ENCODE measurements around the gene SPINK5.

The SPINK5 gene

GRCh38 chr5:148085977-148086705 is 22.4 kb downstream of the SPINK5 start:
- no peak for DNase-seq
- in situ Hi-C loops (cut with HindIII; ENCODE audit: low pct_ligation_motif_present, low pct_unique_long_range_greater_than_20kb, low sequenced_read_pairs) = no loop called here

- DNase-seq = no peak
- in situ Hi-C loops (cut with HindIII; ENCODE audit: low pct_ligation_motif_present, low pct_unique_long_range_greater_than_20kb, low sequenced_read_pairs) = no loop called here
These were observed 26.5 kb downstream of the SPINK5 start for GRCh38 chr5:148090146-148090772.

- no peak for DNase-seq
- in situ Hi-C loops (cut with HindIII; ENCODE audit: low pct_ligation_motif_present, low pct_unique_long_range_greater_than_20kb, low sequenced_read_pairs) = no loop called here
These were observed 27.0 kb downstream of the SPINK5 start for GRCh38 chr5:148090773-148091250.

GRCh38 chr5:148091991-148092964 is 28.5 kb downstream of the SPINK5 start:
- DNase-seq = no peak

GRCh38 chr5:148094336-148094735 is 30.6 kb downstream of the SPINK5 start:
- no peak for DNase-seq
- in situ Hi-C loops (cut with HindIII; ENCODE audit: low pct_ligation_motif_present, low pct_unique_long_range_greater_than_20kb, low sequenced_read_pairs) = no loop called here

More at GRCh38 chr5:148091991-148092964, 28.5 kb downstream of the SPINK5 start:
- in situ Hi-C loops (cut with HindIII; ENCODE audit: low pct_ligation_motif_present, low pct_unique_long_range_greater_than_20kb, low sequenced_read_pairs) = no loop called here

GRCh38 chr5:148104226-148104625 is 40.4 kb downstream of the SPINK5 start:
- DNase-seq = no peak
- in situ Hi-C loops (cut with HindIII; ENCODE audit: low pct_ligation_motif_present, low pct_unique_long_range_greater_than_20kb, low sequenced_read_pairs) = no loop called here

GRCh38 chr5:148107608-148108007 is 43.8 kb downstream of the SPINK5 start:
- no peak for DNase-seq
- in situ Hi-C loops (cut with HindIII; ENCODE audit: low pct_ligation_motif_present, low pct_unique_long_range_greater_than_20kb, low sequenced_read_pairs) = no loop called here

- in situ Hi-C loops (cut with HindIII; ENCODE audit: low pct_ligation_motif_present, low pct_unique_long_range_greater_than_20kb, low sequenced_read_pairs) = no loop called here
- DNase-seq = no peak
These were observed 49.5 kb downstream of the SPINK5 start for GRCh38 chr5:148113243-148113642.

- DNase-seq = no peak
- in situ Hi-C loops (cut with HindIII; ENCODE audit: low pct_ligation_motif_present, low pct_unique_long_range_greater_than_20kb, low sequenced_read_pairs) = no loop called here
These were observed 56.5 kb downstream of the SPINK5 start for GRCh38 chr5:148120317-148120716.

- in situ Hi-C loops (cut with HindIII; ENCODE audit: low pct_ligation_motif_present, low pct_unique_long_range_greater_than_20kb, low sequenced_read_pairs) = no loop called here
- peak; percentile 7 for DNase-seq
These were observed 61.9 kb downstream of the SPINK5 start for GRCh38 chr5:148125641-148126040.

GRCh38 chr5:148135091-148136048 is 71.6 kb downstream of the SPINK5 start:
- in situ Hi-C loops (cut with HindIII; ENCODE audit: low pct_ligation_motif_present, low pct_unique_long_range_greater_than_20kb, low sequenced_read_pairs) = no loop called here
- no peak for DNase-seq

- in situ Hi-C loops (cut with HindIII; ENCODE audit: low pct_ligation_motif_present, low pct_unique_long_range_greater_than_20kb, low sequenced_read_pairs) = no loop called here
- DNase-seq = no peak
These were observed 77.1 kb downstream of the SPINK5 start for GRCh38 chr5:148140846-148141245.

GRCh38 chr5:148141645-148142044 is 77.9 kb downstream of the SPINK5 start:
- DNase-seq = no peak
- in situ Hi-C loops (cut with HindIII; ENCODE audit: low pct_ligation_motif_present, low pct_unique_long_range_greater_than_20kb, low sequenced_read_pairs) = no loop called here

- in situ Hi-C loops (cut with HindIII; ENCODE audit: low pct_ligation_motif_present, low pct_unique_long_range_greater_than_20kb, low sequenced_read_pairs) = no loop called here
- DNase-seq = no peak
These were observed 82.1 kb downstream of the SPINK5 start for GRCh38 chr5:148145916-148146315.

GRCh38 chr5:148146487-148146886 is 82.7 kb downstream of the SPINK5 start:
- no peak for DNase-seq
- in situ Hi-C loops (cut with HindIII; ENCODE audit: low pct_ligation_motif_present, low pct_unique_long_range_greater_than_20kb, low sequenced_read_pairs) = no loop called here

GRCh38 chr5:148147415-148147814 is 83.6 kb downstream of the SPINK5 start:
- in situ Hi-C loops (cut with HindIII; ENCODE audit: low pct_ligation_motif_present, low pct_unique_long_range_greater_than_20kb, low sequenced_read_pairs) = no loop called here
- no peak for DNase-seq

GRCh38 chr5:148151872-148152271 is 88.1 kb downstream of the SPINK5 start:
- DNase-seq = no peak
- in situ Hi-C loops (cut with HindIII; ENCODE audit: low pct_ligation_motif_present, low pct_unique_long_range_greater_than_20kb, low sequenced_read_pairs) = no loop called here

GRCh38 chr5:148152781-148153180 is 89.0 kb downstream of the SPINK5 start:
- in situ Hi-C loops (cut with HindIII; ENCODE audit: low pct_ligation_motif_present, low pct_unique_long_range_greater_than_20kb, low sequenced_read_pairs) = no loop called here
- no peak for DNase-seq

Measured in ACHN (cell line).